Fibroblast of pulmonary artery (primary cell): ENCODE results near the gene NUDT8.
"Not testable (repeated sequence)": the region's sequence is repeated elsewhere in the genome, so short reads cannot be mapped to it uniquely, and the experiment has no call there.

ENCODE experiments used
- DNase-seq: peaks from one replicate; pipeline ENCODE4 v3.0.0-alpha.2; 2010; ENCODE audit warnings: low read depth
- H3K4me3 ChIP-seq: replicated peaks from 2 replicates; pipeline ENCODE4 v1.5.1; 2011; ENCODE audit warnings: low read depth, mild to moderate bottlenecking, control low read depth, low read length, moderate library complexity
- TF ChIP-seq, protein P1 (sequence below): IDR thresholded peaks from 2 replicates; pipeline ENCODE4 v1.5.1; 2011; ENCODE audit warnings: mild to moderate bottlenecking, control low read depth, low read length, inconsistent platforms; ENCODE audit errors: missing control alignments

The NUDT8 gene

DNA sequence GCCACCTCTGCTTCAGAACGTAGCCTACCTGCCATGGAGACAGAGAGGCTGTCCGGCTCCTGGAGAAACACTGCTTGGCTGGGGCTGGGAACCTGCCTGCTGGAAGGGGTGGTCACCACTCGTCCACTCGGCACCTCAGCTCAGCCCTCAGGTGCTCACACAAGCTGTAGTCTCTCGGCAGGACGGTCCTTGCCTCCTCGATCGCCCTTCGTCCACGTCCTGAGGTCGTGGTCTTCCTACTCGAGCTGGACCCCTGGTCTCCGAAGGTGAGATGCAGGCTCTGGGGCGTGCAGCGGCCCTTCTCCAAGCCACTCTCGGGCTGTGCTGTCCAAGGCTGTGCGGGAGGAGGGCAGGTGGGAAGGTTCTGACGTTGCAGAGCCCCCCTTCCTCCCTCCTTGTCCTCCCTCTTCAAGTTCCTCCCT, 9.7 kb upstream of the NUDT8 start, which contains the start of gene TBX10:
Gene TBX10, minus strand, starts transcription at position 326 of the 422 bp plus-strand sequence. Its CDS starts 291 bp downstream, at position 35.
- H3K4me3 ChIP-seq = no peak within 1 kb of the TSS
- TF ChIP-seq, protein P1, sequence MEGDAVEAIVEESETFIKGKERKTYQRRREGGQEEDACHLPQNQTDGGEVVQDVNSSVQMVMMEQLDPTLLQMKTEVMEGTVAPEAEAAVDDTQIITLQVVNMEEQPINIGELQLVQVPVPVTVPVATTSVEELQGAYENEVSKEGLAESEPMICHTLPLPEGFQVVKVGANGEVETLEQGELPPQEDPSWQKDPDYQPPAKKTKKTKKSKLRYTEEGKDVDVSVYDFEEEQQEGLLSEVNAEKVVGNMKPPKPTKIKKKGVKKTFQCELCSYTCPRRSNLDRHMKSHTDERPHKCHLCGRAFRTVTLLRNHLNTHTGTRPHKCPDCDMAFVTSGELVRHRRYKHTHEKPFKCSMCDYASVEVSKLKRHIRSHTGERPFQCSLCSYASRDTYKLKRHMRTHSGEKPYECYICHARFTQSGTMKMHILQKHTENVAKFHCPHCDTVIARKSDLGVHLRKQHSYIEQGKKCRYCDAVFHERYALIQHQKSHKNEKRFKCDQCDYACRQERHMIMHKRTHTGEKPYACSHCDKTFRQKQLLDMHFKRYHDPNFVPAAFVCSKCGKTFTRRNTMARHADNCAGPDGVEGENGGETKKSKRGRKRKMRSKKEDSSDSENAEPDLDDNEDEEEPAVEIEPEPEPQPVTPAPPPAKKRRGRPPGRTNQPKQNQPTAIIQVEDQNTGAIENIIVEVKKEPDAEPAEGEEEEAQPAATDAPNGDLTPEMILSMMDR = no peak
- DNase-seq = no peak

GRCh38 chr11:67638535-67639437, 9.0 kb upstream of the NUDT8 start:
- DNase-seq = no peak
- no peak overlapping the region for H3K4me3 ChIP-seq
- TF ChIP-seq, protein P1 = no peak

GRCh38 chr11:67637441-67637840, 7.7 kb upstream of the NUDT8 start:
- DNase-seq, H3K4me3 ChIP-seq: not testable (repeated sequence)

- TF ChIP-seq, protein P1 = no peak
- H3K4me3 ChIP-seq = no peak overlapping the region
- DNase-seq = no peak
Observed at GRCh38 chr11:67636962-67637361, 7.2 kb upstream of the NUDT8 start.

DNA sequence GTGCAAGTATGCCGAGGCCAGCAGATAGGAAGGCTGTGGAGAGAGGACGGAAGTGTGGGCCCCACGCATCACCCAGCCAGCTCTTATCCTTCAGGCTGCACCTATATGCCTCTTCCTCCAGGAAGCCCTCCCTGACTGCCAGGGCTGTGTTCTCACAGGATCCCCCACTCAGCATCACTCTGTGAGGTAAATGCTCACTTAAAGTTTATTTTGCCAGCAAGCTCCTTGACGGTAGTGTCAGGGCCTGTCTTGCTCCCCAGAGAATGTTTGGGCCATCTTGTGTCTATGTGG, 5.4 kb upstream of the NUDT8 start:
- no peak for DNase-seq
- TF ChIP-seq, protein P1 = no peak
- no peak overlapping the region for H3K4me3 ChIP-seq

GRCh38 chr11:67634366-67635230, 4.9 kb upstream of the NUDT8 start:
- TF ChIP-seq, protein P1 = no peak
- DNase-seq = no peak
- no peak overlapping the region for H3K4me3 ChIP-seq

DNA sequence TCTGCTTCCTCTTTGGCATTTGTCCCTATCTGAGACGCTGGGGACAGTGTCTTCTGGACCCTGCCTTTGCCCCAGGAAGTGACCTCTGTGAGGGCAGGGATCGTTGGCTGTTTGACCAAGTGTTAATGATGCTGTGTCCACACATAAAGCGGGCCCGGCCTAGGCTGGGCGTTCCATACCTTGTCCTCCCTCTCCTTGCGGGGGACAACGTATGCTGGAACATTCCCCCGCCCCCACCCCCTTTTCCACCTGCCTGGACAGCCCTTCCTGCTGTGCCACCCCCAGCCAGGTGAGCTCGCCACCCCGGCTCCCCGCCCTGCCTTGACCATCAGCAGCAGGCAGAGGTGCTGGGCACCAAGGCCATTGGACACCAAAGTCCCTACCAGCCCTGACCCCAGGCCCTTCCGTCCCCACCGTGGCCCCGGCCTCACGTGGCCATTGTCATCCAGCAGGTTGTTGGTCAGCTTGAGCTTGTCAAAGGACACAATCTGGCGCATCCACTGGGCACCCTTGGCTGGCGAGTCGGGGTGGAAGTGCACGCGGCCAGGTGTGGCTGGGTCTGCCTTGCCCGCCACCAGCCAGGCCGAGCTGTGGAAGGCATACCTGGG, 4.1 kb upstream of the NUDT8 start:
- TF ChIP-seq, protein P1 = no peak
- H3K4me3 ChIP-seq = no peak overlapping the region
- no peak for DNase-seq
